ENCODE data around the gene SEMA3A.

Gene SEMA3A

GRCh38 chr7:84123965-84124547 is 70.5 kb downstream of the SEMA3A start (continued):
- no peak for TF ChIP-seq PATZ1 (CRISPR knock-in tag; IDR thresholded peaks at IDR 0.05; ENCODE audit: borderline replicate concordance)
- TF ChIP-seq ZFP30 (CRISPR knock-in tag; IDR thresholded peaks at IDR 0.05) = no peak
- TF ChIP-seq GLIS3 (CRISPR knock-in tag; IDR thresholded peaks at IDR 0.05) = no peak

GRCh38 chr7:84122582-84123360 is 71.8 kb downstream of the SEMA3A start:
- TF ChIP-seq ZC3H10 (CRISPR knock-in tag; IDR thresholded peaks at IDR 0.05) (peak; percentile 27; the same call in 1 of the 2 replicates), SNAI2 (CRISPR knock-in tag; IDR thresholded peaks at IDR 0.05) (no peak), ISL1 (CRISPR knock-in tag; IDR thresholded peaks at IDR 0.05) (peak; percentile 79)
- ATAC-seq = peak; percentile 62

- TF ChIP-seq ESRRG (CRISPR knock-in tag; IDR thresholded peaks at IDR 0.05) (no peak), RARB (CRISPR knock-in tag; IDR thresholded peaks at IDR 0.05) (no peak), ZNF565 (CRISPR knock-in tag; conservative IDR thresholded peaks at IDR 0.05; ENCODE audit: low read depth) (no peak), CSDC2 (CRISPR knock-in tag; IDR thresholded peaks at IDR 0.05) (no peak), OSR1 (CRISPR knock-in tag; IDR thresholded peaks at IDR 0.05) (no peak), GLIS3 (CRISPR knock-in tag; IDR thresholded peaks at IDR 0.05) (no peak), PATZ1 (CRISPR knock-in tag; IDR thresholded peaks at IDR 0.05; ENCODE audit: borderline replicate concordance) (no peak), ZNF70 (CRISPR knock-in tag; IDR thresholded peaks at IDR 0.05) (no peak), TOX (CRISPR knock-in tag; IDR thresholded peaks at IDR 0.05; ENCODE audit: borderline replicate concordance) (no peak), BACH2 (CRISPR knock-in tag; IDR thresholded peaks at IDR 0.05; ENCODE audit: borderline replicate concordance) (no peak), ZC3H10 (CRISPR knock-in tag; IDR thresholded peaks at IDR 0.05) (no peak), TSHZ2 (CRISPR knock-in tag; IDR thresholded peaks at IDR 0.05) (no peak), SNAI2 (CRISPR knock-in tag; IDR thresholded peaks at IDR 0.05) (no peak), ISL1 (CRISPR knock-in tag; IDR thresholded peaks at IDR 0.05) (no peak), POU6F1 (CRISPR knock-in tag; IDR thresholded peaks at IDR 0.05; ENCODE audit: borderline replicate concordance, low read depth) (no peak), CREB5 (CRISPR knock-in tag; IDR thresholded peaks at IDR 0.05; ENCODE audit: low read depth) (no peak), TCF4 (CRISPR knock-in tag; IDR thresholded peaks at IDR 0.05; ENCODE audit: borderline replicate concordance) (no peak), ZNF8 (CRISPR knock-in tag; IDR thresholded peaks at IDR 0.05) (no peak), ARNTL (CRISPR knock-in tag; IDR thresholded peaks at IDR 0.05; ENCODE audit: borderline replicate concordance, low read depth) (no peak), ZFP3 (CRISPR knock-in tag; IDR thresholded peaks at IDR 0.05) (no peak)
- no peak for ATAC-seq
Observed at GRCh38 chr7:84117304-84117703, 77.3 kb downstream of the SEMA3A start.
